IMR-90 (cell line): ENCODE measurements around the gene VHLL. TPM values are rescaled to one million over a fixed set of nuclear protein-coding genes. Genes with fewer than 3 reads are reported as not detected.

Source experiments
- ATAC-seq: fragments of 200-7000 bp; cut with Tn5 transposase; 2 replicates; pipeline ENCODE4 v1.9.1; 2020; ENCODE audit warnings: low read depth, mild to moderate bottlenecking, moderate library complexity
- BruUV-seq: library from RNA; stranded (reverse); fragments of 400-500 nt; replicated peaks from 2 replicates; lab custom pipeline; 2021; lab: Mats Ljungman, UMichigan
- CTCF ChIA-PET: fragments of 300-600 bp; formaldehyde crosslinking; extraction: SDS; loops from one replicate; lab custom pipeline; 2021; ENCODE audit warnings: antibody characterized with exemption; lab: Yijun Ruan, JAX
- POLR2A ChIA-PET: fragments of 300-600 bp; sonication (Branson Sonifier 250); formaldehyde crosslinking; loops from one replicate; lab custom pipeline; 2022; ENCODE audit warnings: antibody characterized with exemption; ENCODE audit not compliant: unreplicated experiment; lab: Charles Lee
- DNase-seq: peaks from one replicate; pipeline ENCODE4 v3.0.0; 2013
- H2AFZ ChIP-seq: replicated peaks from 2 replicates; pipeline ENCODE3; 2013; ENCODE audit warnings: low read length, mild to moderate bottlenecking; ENCODE audit not compliant: poor library complexity
- H2AK5ac ChIP-seq: 2 replicates; pipeline ENCODE4 v1.6.1; 2013; ENCODE audit warnings: low read depth, low read length, inconsistent platforms
- H2AK9ac ChIP-seq: replicated peaks from 2 replicates; pipeline ENCODE3; 2013; ENCODE audit warnings: mild to moderate bottlenecking, low read depth, low read length, moderate library complexity; ENCODE audit not compliant: poor library complexity
- H2BK120ac ChIP-seq: 2 replicates; pipeline ENCODE4 v1.6.1; 2013; ENCODE audit warnings: low read depth, low read length, inconsistent platforms
- H2BK15ac ChIP-seq: 3 replicates; pipeline ENCODE4 v1.6.1; 2013; ENCODE audit warnings: low read depth, low read length, inconsistent platforms
- H2BK20ac ChIP-seq: 2 replicates; pipeline ENCODE4 v1.6.1; 2013; ENCODE audit warnings: low read depth, mild to moderate bottlenecking, inconsistent platforms, low read length, moderate library complexity
- H2BK5ac ChIP-seq: 2 replicates; pipeline ENCODE4 v1.6.1; 2013; ENCODE audit warnings: mild to moderate bottlenecking, low read depth, low read length, inconsistent platforms; ENCODE audit not compliant: poor library complexity, severe bottlenecking
- H3K14ac ChIP-seq: replicated peaks from 2 replicates; pipeline ENCODE4 v1.6.1; 2013; ENCODE audit warnings: low read depth, low read length, inconsistent platforms
- H3K18ac ChIP-seq: 2 replicates; pipeline ENCODE4 v1.6.1; 2013; ENCODE audit warnings: low read depth, low read length, control low read depth
- H3K23ac ChIP-seq: 2 replicates; pipeline ENCODE4 v1.6.1; 2013; ENCODE audit warnings: low read depth, low read length, inconsistent platforms
- H3K27ac ChIP-seq: 2 replicates; pipeline ENCODE4 v1.5.1; 2013; ENCODE audit warnings: mild to moderate bottlenecking, control low read depth, low read length; ENCODE audit not compliant: insufficient read depth
- H3K27me3 ChIP-seq: 2 replicates; pipeline ENCODE4 v1.6.1; 2013; ENCODE audit warnings: low read length; ENCODE audit not compliant: control insufficient read depth, insufficient read depth
- H3K36me3 ChIP-seq: 2 replicates; pipeline ENCODE4 v1.6.1; 2013; ENCODE audit warnings: low read length, mixed read lengths; ENCODE audit not compliant: control insufficient read depth, insufficient read depth
- H3K4ac ChIP-seq: 2 replicates; pipeline ENCODE4 v1.6.1; 2013; ENCODE audit warnings: low read depth, low read length, inconsistent platforms
- H3K4me1 ChIP-seq: 2 replicates; pipeline ENCODE4 v1.6.1; 2013; ENCODE audit warnings: low read length, mixed read lengths; ENCODE audit not compliant: control insufficient read depth, insufficient read depth
- H3K4me2 ChIP-seq: 2 replicates; pipeline ENCODE4 v1.6.1; 2013; ENCODE audit warnings: low read depth, mild to moderate bottlenecking, control low read depth, low read length, moderate library complexity
- H3K4me3 ChIP-seq: 2 replicates; pipeline ENCODE4 v1.5.1; 2013; ENCODE audit warnings: low read depth, mild to moderate bottlenecking, control low read depth, low read length, moderate library complexity; ENCODE audit not compliant: insufficient read depth
- H3K56ac ChIP-seq: 2 replicates; pipeline ENCODE4 v1.6.1; 2013; ENCODE audit warnings: low read length, inconsistent platforms; ENCODE audit not compliant: insufficient read depth; ENCODE audit errors: extremely low read depth
- H3K79me1 ChIP-seq, 2 experiments: 2 replicates each; pipeline ENCODE4 v1.6.1; 2013; ENCODE audit warnings: low read length in 2 of 2, inconsistent platforms in 1 of 2, low read depth in 1 of 2
- H3K9ac ChIP-seq: 2 replicates; pipeline ENCODE4 v1.6.1; 2013; ENCODE audit warnings: low read depth, low read length, control low read depth
- H3K9me1 ChIP-seq: 2 replicates; pipeline ENCODE4 v1.6.1; 2013; ENCODE audit warnings: low read length, inconsistent platforms; ENCODE audit not compliant: insufficient read depth
- H3K9me3 ChIP-seq: 2 replicates; pipeline ENCODE4 v1.6.1; 2013; ENCODE audit warnings: low read length; ENCODE audit not compliant: control insufficient read depth, insufficient read depth
- H4K20me1 ChIP-seq: 2 replicates; pipeline ENCODE4 v1.6.1; 2013; ENCODE audit warnings: low read length, inconsistent platforms; ENCODE audit not compliant: insufficient read depth
- H4K5ac ChIP-seq: 2 replicates; pipeline ENCODE4 v1.6.1; 2013; ENCODE audit warnings: mild to moderate bottlenecking, low read depth, low read length, control low read depth
- H4K8ac ChIP-seq, 2 experiments: 2 replicates each; pipeline ENCODE4 v1.6.1; 2013; ENCODE audit warnings: low read depth in 2 of 2, low read length in 2 of 2, control low read depth in 1 of 2, inconsistent platforms in 1 of 2
- H4K91ac ChIP-seq: 2 replicates; pipeline ENCODE4 v1.6.1; 2013; ENCODE audit warnings: low read depth, low read length, inconsistent platforms; ENCODE audit not compliant: insufficient read depth
- BHLHE40 ChIP-seq: fragments of 150-350 bp; IDR thresholded peaks from 2 replicates; pipeline ENCODE4 v1.6.1; 2016; ENCODE audit warnings: mild to moderate bottlenecking, low read depth, low read length
- CHD1 ChIP-seq: IDR thresholded peaks from 2 replicates; pipeline ENCODE4 v1.6.1; 2012; ENCODE audit warnings: low read depth, low read length, improper control_type of control experiment
- MXI1 ChIP-seq: IDR thresholded peaks from 2 replicates; pipeline ENCODE4 v1.6.1; 2012; ENCODE audit warnings: low read depth, mild to moderate bottlenecking, low read length, moderate library complexity, borderline replicate concordance
- NFE2L2 ChIP-seq: fragments of 150-350 bp; IDR thresholded peaks from 2 replicates; pipeline ENCODE4 v1.6.1; 2016; ENCODE audit warnings: low read depth, mild to moderate bottlenecking, low read length
- RCOR1 ChIP-seq: IDR thresholded peaks from 2 replicates; pipeline ENCODE4 v1.6.1; 2012; ENCODE audit warnings: mild to moderate bottlenecking, low read length, improper control_type of control experiment; ENCODE audit not compliant: insufficient replicate concordance
- SMC3 ChIP-seq: fragments of 150-350 bp; IDR thresholded peaks from 2 replicates; pipeline ENCODE4 v1.6.1; 2016; ENCODE audit warnings: low read depth, mild to moderate bottlenecking, antibody characterized with exemption, low read length, moderate library complexity
- WGBS, 2 experiments: methylation state at CpG; one replicate each; pipeline versions ENCODE4 v1.1.5 to v1.1.7; 2013; ENCODE audit warnings: missing lambda C conversion rate in 2 of 2; ENCODE audit not compliant: insufficient read length in 1 of 2; ENCODE audit errors: extremely low coverage in 2 of 2; 5-methylcytosine and 5-hydroxymethylcytosine counted together
- dilution Hi-C: fragments of 300-500 bp; cut with HindIII; formaldehyde crosslinking; loops from one replicate; pipeline ENCODE4 v1.14.3; 2018; ENCODE audit warnings: low sequenced_read_pairs; ENCODE audit not compliant: unreplicated experiment
- in situ Hi-C: fragments of 300-500 bp; cut with MboI; formaldehyde crosslinking; loops from 3 replicates; pipeline ENCODE4 v1.14.3; 2019; ENCODE audit warnings: low sequenced_read_pairs, inconsistent platforms, mixed read lengths
- intact Hi-C: fragments of 100-400 bp; cut with micrococcal nuclease; formaldehyde crosslinking; loops from 2 replicates; pipeline ENCODE4 v1.10.0; 2022
- polyA plus RNA-seq, 3 experiments: library from polyadenylated mRNA; depleted of rRNA; stranded (reverse); fragments of >200 nt; gene quantifications; 2 replicates each; pipeline ENCODE4 v1.2.3, GENCODE V29; 2012; ENCODE audit warnings: low replicate concordance in 1 of 3
- total RNA-seq: library from RNA; depleted of rRNA; stranded (reverse); fragments of >200 nt; gene quantifications from 2 replicates; pipeline ENCODE4 v1.2.3, GENCODE V29; 2012
- TF ChIP-seq, protein P1 (sequence below): fragments of 150-350 bp; IDR thresholded peaks from 2 replicates; pipeline ENCODE4 v1.6.1; 2017; ENCODE audit warnings: mild to moderate bottlenecking, antibody characterized with exemption, low read length, low read depth
- TF ChIP-seq, protein P2 (sequence below): conservative IDR thresholded peaks from 2 replicates; pipeline ENCODE4 v1.5.1; 2012; ENCODE audit warnings: mild to moderate bottlenecking, low read depth, low read length, improper control_type of control experiment
- TF ChIP-seq, protein P3 (sequence below): fragments of 150-350 bp; IDR thresholded peaks from 2 replicates; pipeline ENCODE4 v1.6.1; 2016; ENCODE audit warnings: low read depth, mild to moderate bottlenecking, low read length, moderate library complexity, borderline replicate concordance

VHLL gene
- total and polyA plus RNA-seq, 2 of the 4 experiments (the other 2 are of a cell fraction): not detected

DNA sequence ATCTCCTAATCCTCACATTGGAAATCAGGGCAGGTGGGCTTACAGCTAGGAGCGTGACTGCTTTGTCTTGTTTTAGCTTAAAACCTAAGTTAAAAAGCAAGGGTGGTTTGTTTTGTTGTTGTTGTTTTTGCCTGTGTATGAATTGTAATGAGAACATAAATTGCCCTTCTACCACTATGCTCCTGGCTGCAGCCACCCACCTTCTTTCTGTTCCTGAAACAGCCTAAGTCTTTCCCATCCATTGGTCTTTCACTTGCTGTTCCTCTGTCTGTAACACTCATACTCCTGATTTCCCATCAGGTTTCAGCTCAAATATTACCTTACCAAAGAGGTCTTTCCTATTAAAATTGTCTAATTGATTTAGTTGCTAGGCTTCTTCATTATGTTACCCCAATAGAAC lies 15.6 kb downstream of the VHLL start:
- Histone ChIP-seq H3K4me3 (peak overlapping the region; percentile 67), H3K56ac (peak overlapping the region; percentile 77), H3K27ac (peak overlapping the region; percentile 62), H2AK9ac (peak overlapping the region; percentile 92), H2BK5ac (peak overlapping the region; percentile 67), H4K5ac (peak overlapping the region; percentile 74), H4K8ac (peak overlapping the region; percentile 59 to 99; a peak in 3 of 4 replicates), H4K91ac (peak overlapping the region; percentile 85), H2BK15ac (no peak overlapping the region; the same call in 2 of the 3 replicates), H3K79me1 (peaks cover 36 to 57% of the 10 kb centered on the region in 2 experiments; a peak in 3 of 4 replicates), H3K4ac (peak overlapping the region; percentile 95), H2BK20ac (no peak overlapping the region), H4K20me1 (peaks cover 30% of the 10 kb centered on the region), H3K18ac (no peak overlapping the region), H3K9me3 (no peaks in the 10 kb centered on the region), H3K9ac (peak overlapping the region; percentile 76), H2AFZ (peak overlapping the region; percentile 92), H3K9me1 (peaks cover 7% of the 10 kb centered on the region), H3K4me2 (peak overlapping the region; percentile 83), H2AK5ac (peak overlapping the region; percentile 63), H3K27me3 (no peaks in the 10 kb centered on the region), H2BK120ac (peak overlapping the region; percentile 18; the same call in 1 of the 2 replicates), H3K23ac (peak overlapping the region; percentile 97; the same call in 1 of the 2 replicates), H3K14ac (peak overlapping the region; percentile 99), H3K36me3 (peaks cover 11% of the 10 kb centered on the region), H3K4me1 (peaks cover 9% of the 10 kb centered on the region)
- CTCF ChIA-PET: no interaction called here
- in situ Hi-C loops (no loop called here), dilution Hi-C loops (no loop called here), intact Hi-C loops (no loop called here)
- no TSS peak for BruUV-seq
- no CpG with 5 or more reads among the region's 1 CpG for WGBS, 2 experiments
- ATAC-seq (no peak), DNase-seq (no peak)
- TF ChIP-seq, protein P1, sequence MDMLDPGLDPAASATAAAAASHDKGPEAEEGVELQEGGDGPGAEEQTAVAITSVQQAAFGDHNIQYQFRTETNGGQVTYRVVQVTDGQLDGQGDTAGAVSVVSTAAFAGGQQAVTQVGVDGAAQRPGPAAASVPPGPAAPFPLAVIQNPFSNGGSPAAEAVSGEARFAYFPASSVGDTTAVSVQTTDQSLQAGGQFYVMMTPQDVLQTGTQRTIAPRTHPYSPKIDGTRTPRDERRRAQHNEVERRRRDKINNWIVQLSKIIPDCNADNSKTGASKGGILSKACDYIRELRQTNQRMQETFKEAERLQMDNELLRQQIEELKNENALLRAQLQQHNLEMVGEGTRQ: no peak
- TF ChIP-seq, protein P2, sequence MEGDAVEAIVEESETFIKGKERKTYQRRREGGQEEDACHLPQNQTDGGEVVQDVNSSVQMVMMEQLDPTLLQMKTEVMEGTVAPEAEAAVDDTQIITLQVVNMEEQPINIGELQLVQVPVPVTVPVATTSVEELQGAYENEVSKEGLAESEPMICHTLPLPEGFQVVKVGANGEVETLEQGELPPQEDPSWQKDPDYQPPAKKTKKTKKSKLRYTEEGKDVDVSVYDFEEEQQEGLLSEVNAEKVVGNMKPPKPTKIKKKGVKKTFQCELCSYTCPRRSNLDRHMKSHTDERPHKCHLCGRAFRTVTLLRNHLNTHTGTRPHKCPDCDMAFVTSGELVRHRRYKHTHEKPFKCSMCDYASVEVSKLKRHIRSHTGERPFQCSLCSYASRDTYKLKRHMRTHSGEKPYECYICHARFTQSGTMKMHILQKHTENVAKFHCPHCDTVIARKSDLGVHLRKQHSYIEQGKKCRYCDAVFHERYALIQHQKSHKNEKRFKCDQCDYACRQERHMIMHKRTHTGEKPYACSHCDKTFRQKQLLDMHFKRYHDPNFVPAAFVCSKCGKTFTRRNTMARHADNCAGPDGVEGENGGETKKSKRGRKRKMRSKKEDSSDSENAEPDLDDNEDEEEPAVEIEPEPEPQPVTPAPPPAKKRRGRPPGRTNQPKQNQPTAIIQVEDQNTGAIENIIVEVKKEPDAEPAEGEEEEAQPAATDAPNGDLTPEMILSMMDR: no peak
- TF ChIP-seq CHD1 (no peak), BHLHE40 (no peak), SMC3 (no peak), RCOR1 (no peak), MXI1 (no peak), NFE2L2 (no peak)
- TF ChIP-seq, protein P3, sequence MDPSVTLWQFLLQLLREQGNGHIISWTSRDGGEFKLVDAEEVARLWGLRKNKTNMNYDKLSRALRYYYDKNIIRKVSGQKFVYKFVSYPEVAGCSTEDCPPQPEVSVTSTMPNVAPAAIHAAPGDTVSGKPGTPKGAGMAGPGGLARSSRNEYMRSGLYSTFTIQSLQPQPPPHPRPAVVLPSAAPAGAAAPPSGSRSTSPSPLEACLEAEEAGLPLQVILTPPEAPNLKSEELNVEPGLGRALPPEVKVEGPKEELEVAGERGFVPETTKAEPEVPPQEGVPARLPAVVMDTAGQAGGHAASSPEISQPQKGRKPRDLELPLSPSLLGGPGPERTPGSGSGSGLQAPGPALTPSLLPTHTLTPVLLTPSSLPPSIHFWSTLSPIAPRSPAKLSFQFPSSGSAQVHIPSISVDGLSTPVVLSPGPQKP: no peak
- POLR2A ChIA-PET: interaction anchor here (1.3 to 1.7 kb wide), 2 partner anchors 12 to 71 kb away, joined by 4 to 8 read pairs; partner anchors contain the start of genes GLMP and PMF1
